Skin epidermis (tissue), 12 donors: ENCODE results near the gene ZBTB44.
A peak's percentile ranks its signal among the peaks of the same experiment; 100 is the strongest.
"Not testable (repeated sequence)": the region's sequence is repeated elsewhere in the genome, so short reads cannot be mapped to it uniquely, and the experiment has no call there.

Source experiments
- H3K27ac ChIP-seq, 21 experiments: fragments of 200-600 bp; sonication (generic) in 11 of 21; one replicate each; pipeline ENCODE4 v1.5.0; 2020; ENCODE audit warnings: mild to moderate bottlenecking in 3 of 21, inconsistent platforms in 2 of 21, moderate library complexity in 2 of 21
- H3K4me3 ChIP-seq, 7 experiments: fragments of 200-600 bp; sonication (generic) in 2 of 7; one replicate each; pipeline ENCODE4 v1.5.0; 2020; ENCODE audit warnings: inconsistent platforms in 2 of 7, mild to moderate bottlenecking in 2 of 7, moderate library complexity in 1 of 7

Gene ZBTB44

GRCh38 chr11:130203766-130204702 is 110.7 kb downstream of the ZBTB44 start:
- Histone ChIP-seq H3K27ac (no peak overlapping the region), H3K4me3 (no peak overlapping the region)

- H3K4me3 ChIP-seq: no peak overlapping the region
- H3K27ac ChIP-seq: no peak overlapping the region
Measured at GRCh38 chr11:130202818-130203689, 111.7 kb downstream of the ZBTB44 start.

DNA sequence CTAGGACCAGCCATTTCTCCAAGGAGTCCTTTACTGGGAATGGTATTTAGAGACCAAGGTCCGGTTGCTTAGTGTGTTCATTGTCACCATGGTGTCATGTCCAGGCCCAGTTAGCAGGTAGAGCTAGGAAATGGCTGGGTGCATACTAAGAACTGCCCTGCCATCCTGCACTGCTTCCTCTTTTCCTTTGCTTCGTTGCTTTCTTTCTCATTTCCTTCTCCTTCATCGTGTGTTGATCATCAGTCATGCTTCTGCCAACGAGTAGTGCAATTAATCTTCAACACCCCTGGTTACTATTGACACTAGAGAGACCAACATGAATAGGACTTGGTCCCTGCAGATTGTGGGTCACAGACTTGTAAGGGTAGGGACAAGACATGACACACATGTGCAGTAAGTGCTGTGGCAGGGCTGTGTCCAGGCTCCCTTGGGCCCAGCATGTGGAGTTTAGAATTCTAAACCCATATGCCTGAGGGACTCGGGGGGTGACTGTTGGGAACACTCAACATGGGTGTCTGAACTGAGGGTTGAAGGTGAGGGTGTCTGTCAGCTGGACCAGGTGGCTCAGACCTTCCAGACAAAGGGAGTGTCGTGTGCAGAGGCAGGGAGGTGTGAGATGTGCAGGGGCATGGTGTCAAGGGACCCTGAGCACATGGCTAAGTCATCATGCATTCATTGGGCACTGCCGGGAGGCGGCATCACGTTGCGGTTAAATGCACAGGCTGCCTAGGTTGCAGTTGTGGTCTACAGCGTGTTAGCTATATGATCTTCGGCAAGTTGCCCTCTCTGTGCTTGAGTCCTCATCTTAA is 112.5 kb downstream of the ZBTB44 start:
- Histone ChIP-seq H3K4me3 (no peak overlapping the region), H3K27ac (no peak overlapping the region)

GRCh38 chr11:130201026-130201425 is 113.7 kb downstream of the ZBTB44 start:
- H3K4me3 ChIP-seq: no peak overlapping the region
- H3K27ac ChIP-seq: no peak overlapping the region

DNA sequence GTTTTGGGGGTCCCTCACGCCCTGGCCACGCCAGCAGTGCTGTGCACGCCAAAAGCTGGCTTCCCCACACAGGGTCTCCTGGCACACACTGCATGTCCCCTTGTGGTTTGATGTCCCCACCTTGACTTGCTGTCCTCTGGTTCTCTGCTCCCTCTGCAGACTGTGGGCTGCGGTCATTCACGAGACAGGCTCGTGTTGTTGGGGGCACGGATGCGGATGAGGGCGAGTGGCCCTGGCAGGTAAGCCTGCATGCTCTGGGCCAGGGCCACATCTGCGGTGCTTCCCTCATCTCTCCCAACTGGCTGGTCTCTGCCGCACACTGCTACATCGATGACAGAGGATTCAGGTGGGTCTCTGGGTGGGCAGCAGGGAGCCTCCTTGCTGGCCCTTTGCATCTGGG is 114.9 kb downstream of the ZBTB44 start:
- H3K4me3 ChIP-seq: no peak overlapping the region
- H3K27ac ChIP-seq: no peak overlapping the region

DNA sequence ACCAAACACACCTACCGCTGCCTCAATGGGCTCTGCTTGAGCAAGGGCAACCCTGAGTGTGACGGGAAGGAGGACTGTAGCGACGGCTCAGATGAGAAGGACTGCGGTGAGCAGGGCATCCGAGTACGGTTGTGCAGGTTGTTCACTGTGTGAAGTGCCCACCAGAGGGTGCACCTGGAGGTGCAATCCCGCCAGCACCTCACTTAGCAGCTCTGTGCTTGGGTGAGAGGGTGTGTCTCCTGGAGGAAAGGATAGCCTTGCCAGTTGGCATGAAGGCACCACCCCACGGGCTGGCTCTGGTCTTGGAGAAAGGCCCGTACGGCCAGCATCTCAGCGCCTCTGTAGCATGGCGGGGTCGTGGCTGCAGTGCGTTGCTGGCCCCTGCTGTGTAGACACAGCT is 115.8 kb downstream of the ZBTB44 start:
- Histone ChIP-seq H3K27ac (no peak overlapping the region), H3K4me3 (no peak overlapping the region)

DNA sequence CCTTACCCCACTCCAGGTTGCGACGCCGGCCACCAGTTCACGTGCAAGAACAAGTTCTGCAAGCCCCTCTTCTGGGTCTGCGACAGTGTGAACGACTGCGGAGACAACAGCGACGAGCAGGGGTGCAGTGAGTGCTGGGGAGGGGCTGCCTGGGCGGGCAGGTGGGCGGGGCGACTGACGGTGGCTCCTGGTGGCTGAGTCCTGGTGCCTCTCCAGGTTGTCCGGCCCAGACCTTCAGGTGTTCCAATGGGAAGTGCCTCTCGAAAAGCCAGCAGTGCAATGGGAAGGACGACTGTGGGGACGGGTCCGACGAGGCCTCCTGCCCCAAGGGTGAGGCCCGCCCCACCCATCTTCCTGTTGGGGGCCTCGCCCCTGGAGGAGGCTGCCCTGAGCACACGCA is 116.4 kb downstream of the ZBTB44 start:
- no peak overlapping the region for H3K27ac ChIP-seq
- no peak overlapping the region for H3K4me3 ChIP-seq

DNA sequence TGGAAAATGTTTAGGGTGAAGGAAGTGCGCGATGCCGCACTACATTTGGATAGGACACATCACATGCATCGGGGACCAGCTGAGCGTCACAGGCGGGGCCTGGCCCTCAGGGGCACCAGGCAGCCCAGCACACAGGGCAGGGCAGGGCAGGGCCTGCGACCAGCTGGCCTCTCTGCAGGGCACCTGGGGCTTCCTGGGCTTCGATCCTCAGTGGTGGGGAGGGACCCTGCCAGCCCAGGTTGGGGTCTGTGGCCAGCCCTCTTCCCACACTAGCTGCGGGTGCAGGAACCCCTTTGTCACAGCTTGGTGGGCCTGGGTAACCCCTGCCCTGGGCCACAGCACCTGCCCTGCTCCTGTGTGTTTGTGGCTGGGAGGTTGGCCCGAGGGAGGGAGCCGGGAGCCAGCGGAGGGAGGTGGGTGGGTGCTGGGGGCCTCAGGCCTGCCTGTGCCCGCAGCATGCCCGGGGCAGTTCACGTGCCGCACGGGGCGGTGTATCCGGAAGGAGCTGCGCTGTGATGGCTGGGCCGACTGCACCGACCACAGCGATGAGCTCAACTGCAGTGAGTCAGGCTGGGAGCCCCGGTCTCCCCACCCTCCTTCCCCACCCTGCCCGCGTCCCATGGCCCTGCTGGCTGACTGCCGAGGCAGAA is 117.2 kb downstream of the ZBTB44 start:
- peak overlapping the region in 1 of 21 experiments; percentile 9 for H3K27ac ChIP-seq
- no peak overlapping the region for H3K4me3 ChIP-seq

- Histone ChIP-seq H3K27ac (no peak overlapping the region), H3K4me3 (no peak overlapping the region)
Measured at GRCh38 chr11:130194241-130195023, 120.3 kb downstream of the ZBTB44 start.

DNA sequence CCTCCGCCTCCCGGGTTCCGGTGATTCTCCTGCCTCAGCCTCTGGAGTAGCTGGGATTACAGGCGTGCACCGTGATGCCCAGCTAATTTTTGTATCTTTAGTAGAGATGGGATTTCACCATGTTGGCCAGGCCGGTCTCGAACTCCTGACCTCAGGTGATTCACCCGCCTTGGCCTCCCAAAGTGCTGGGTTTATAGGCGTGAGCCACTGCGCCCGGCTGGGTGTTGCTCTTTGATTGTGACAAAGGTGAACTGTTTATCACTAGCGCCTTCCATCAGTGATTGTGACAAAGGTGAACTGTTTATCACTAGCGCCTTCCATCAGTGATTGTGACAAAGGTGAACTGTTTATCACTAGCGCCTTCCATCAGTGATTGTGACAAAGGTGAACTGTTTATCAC is 121.2 kb downstream of the ZBTB44 start:
- H3K27ac ChIP-seq, H3K4me3 ChIP-seq: not testable (repeated sequence)

- Histone ChIP-seq H3K4me3 (no peak overlapping the region), H3K27ac (no peak overlapping the region)
Measured at GRCh38 chr11:130192845-130193267, 121.9 kb downstream of the ZBTB44 start.

- no peak overlapping the region for H3K4me3 ChIP-seq
- H3K27ac ChIP-seq: no peak overlapping the region
Measured at GRCh38 chr11:130191896-130192295, 122.8 kb downstream of the ZBTB44 start.

GRCh38 chr11:130190371-130190881 is 124.3 kb downstream of the ZBTB44 start:
- Histone ChIP-seq H3K4me3 (no peak overlapping the region), H3K27ac (no peak overlapping the region)

GRCh38 chr11:130189492-130190210 is 125.1 kb downstream of the ZBTB44 start:
- Histone ChIP-seq H3K27ac (no peak overlapping the region), H3K4me3 (no peak overlapping the region)

DNA sequence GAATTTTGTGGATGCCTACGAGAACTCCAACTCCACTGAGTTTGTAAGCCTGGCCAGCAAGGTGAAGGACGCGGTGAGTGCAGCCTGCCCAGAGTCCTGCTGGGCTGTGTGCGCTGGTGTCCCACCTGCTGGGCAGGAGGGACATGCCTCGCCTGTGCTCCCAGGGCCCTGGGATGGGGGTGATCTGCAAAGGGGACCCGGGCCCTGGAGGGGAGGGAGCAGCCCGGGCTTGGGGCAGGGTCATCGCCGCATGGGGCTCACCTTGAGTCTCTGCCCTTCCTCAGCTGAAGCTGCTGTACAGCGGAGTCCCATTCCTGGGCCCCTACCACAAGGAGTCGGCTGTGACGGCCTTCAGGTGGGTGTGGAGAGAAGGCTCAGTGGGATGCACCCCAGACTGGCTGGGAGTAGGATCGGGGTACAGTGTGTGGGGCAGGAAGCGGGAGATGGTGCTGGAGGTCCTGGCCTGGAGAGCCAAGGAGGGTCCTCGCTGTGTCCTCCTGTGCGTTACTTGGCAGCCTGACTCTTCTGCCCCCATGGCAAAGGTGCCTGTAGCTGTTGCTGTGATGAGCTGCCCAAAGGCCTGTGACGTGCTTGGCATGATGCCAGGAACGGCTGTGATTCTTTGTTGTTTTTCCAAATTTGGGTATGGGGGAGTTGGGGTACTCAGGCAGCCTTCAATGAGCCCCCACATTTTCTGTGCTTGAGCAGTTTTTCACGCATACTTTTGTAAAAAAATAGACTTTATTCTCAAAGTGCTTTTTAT is 126.0 kb downstream of the ZBTB44 start:
- H3K27ac ChIP-seq: no peak overlapping the region
- H3K4me3 ChIP-seq: no peak overlapping the region

DNA sequence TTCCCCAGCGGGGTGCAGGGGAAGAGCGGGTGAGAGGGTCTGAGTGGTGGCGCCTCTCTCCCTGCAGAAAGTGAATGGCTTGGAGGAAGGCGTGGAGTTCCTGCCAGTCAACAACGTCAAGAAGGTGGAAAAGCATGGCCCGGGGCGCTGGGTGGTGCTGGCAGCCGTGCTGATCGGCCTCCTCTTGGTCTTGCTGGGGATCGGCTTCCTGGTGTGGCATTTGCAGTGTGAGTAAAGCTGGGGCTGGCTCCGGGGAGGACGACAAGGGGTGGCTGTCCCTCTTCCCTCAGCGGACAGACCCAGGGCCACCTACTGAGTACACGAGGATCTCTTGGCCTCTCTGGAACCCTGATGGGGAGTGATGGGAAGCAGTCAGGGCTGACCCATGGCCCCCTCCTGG is 126.7 kb downstream of the ZBTB44 start:
- H3K27ac ChIP-seq: no peak overlapping the region

DNA sequence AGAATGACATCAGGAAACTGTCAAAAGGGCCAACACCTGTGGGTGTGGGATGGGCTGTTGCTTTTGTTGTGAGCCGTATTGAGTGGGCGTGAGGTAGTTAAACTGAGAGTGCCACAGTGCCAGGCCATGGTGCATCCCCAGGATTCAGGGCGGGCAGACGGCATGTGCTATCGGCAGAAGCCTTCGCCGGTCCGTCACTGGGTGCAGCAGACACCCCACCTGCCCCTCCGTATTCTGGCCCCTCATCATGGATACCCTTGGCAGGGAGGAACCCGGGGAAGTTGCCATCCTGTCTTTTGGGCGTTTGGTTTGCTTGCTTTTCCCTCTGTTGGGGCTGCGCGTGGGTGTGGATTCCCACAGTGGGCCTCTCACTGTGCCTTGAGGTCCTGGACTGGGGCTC is 127.6 kb downstream of the ZBTB44 start:
- H3K27ac ChIP-seq: no peak overlapping the region
- H3K4me3 ChIP-seq: no peak overlapping the region

More for the DNA sequence above, 126.7 kb downstream of the ZBTB44 start:
- no peak overlapping the region for H3K4me3 ChIP-seq
